ENCODE measurements around the gene TFF3.

TFF3 gene

DNA sequence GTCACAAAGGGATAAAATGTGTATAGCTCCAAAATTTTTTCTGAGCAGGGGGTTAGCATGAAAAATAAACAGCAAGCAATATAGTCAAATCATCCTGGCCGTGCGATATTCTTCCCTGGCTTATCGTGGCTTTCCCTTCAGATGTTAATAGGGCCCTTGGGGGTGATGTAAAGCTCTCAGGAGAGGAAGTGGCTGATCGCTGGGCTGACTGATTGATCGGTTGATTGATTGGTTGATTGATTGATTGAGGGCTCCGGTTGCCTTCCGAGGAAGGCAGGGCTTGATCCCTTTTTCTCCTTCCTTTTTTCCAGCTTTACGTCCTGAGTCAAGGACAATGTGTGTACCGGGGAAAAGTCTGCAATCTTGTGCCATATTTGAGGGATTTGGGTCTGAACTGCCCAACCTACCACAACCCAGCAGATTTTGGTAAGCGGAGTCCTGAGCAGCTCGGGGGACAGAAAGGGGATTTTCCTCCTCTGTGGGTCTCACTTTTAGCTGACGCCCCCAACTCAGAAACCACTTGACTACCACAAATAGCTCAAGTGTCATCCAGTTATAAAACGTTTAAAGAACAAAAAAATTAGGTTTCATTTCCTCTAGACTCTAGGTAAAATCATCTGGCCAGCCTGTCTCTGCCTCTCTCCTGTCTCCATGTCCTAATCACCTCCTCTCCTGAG is 29.5 kb downstream of the TFF3 start:
- no peak for DNase-seq

DNA sequence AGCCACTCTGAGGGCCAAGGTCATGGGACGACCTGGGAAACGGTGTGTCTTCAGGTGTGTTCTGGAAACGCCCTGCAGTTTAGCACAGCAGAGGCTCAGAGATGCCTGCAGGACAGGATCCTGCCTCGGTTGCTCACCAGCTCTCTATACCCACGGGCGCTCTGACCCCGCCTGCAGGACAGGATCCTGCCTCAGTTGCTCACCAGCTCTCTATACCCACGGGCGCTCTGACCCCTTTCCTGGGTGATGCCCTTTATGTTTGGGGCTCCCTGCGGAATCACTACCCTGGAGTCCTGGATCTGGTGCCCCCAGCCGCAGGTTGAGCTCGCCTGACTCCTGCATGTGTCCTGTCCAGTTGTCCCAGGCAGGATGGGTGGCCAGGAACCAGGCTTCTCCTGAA is 32.5 kb downstream of the TFF3 start:
- DNase-seq = no peak

DNA sequence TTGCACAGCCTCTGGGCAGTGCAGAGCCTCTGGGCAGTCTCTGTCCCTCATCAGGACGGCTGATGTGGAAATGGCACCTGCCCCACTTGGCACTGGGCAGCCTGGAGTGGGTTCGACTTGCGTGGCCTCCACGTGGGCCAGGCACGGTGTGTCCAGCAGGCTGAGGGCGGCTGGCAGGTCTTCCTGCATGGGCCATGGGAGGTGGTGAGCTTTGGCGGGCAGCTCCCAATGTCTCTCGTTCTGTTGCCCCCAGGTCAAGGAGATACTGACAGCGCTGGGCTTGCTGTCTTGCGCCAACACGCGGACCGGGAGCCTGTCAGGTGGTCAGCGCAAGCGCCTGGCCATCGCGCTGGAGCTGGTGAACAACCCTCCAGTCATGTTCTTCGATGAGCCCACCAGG is 33.2 kb downstream of the TFF3 start:
- DNase-seq = no peak

GRCh38 chr21:42281181-42281680 is 34.0 kb downstream of the TFF3 start:
- no peak for DNase-seq

DNA sequence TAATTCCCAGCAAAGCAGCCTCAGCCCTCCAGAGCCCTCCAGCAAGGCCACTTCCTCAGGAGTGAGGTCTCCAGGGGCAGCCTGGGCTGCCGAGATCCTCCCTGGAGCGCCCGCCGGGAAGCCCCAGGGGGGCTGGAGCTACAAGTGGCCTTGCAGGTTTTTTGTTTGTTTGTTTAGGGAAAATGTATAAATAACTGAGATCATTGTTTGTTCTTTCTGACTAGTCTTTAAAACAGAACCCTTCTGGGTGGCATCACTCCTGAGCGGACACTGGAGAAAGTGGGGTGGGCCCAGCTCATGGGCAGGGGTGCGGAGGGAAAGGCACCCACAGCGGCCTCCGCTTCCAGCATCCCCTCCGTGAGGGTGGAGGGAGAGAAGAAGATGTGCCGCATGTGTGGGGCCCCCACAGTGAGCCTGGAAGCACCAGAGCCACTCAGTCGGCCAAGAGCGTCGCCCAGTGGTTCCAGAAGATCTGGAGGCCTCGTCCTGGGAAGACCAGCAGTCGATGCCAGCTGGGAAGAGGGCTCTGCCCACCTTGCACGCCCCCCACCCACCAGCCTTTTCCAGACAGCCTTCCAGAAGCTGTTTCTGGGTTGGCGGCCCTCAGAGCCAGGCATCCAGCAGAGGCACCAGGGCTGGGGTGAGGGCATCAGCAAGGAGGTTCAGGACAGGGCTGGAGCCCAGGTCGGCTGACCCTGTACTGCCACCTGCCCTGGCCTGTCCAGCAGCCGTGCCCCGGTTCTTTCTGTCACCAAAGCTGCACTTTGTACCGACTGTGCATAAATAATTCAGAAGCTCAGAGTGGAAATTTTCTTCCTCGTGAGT is 34.6 kb downstream of the TFF3 start:
- no peak for DNase-seq

DNA sequence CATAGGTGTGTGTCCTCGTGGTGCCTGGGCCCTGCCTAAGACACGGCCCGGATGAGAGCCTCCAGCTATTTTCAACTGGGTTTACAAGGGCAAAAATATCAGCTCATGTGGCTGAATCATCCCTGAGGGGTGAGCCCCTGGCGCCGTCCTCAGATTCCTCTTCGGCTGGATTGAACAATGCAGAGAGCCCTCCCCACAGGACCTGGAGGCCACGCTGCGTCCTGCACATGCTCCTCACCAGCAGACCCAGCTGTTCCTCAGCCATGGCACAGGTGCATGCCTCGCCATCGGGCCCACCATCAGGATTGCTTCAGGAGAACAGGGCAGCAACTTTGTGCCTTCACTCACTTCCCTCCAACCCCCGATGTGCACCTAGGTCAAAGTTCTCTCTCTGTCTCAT is 35.3 kb downstream of the TFF3 start:
- no peak for DNase-seq

- DNase-seq = no peak
Observed at GRCh38 chr21:42279341-42279871, 35.8 kb downstream of the TFF3 start.

- DNase-seq = no peak
Observed at GRCh38 chr21:42278451-42279149, 36.6 kb downstream of the TFF3 start.

- DNase-seq = no peak
Observed at GRCh38 chr21:42277593-42277992, 37.6 kb downstream of the TFF3 start.

GRCh38 chr21:42276526-42277154 is 38.6 kb downstream of the TFF3 start:
- no peak for DNase-seq

- no peak for DNase-seq
Observed at GRCh38 chr21:42276076-42276475, 39.1 kb downstream of the TFF3 start.

GRCh38 chr21:42272984-42273600 is 42.1 kb downstream of the TFF3 start:
- DNase-seq = no peak

DNA sequence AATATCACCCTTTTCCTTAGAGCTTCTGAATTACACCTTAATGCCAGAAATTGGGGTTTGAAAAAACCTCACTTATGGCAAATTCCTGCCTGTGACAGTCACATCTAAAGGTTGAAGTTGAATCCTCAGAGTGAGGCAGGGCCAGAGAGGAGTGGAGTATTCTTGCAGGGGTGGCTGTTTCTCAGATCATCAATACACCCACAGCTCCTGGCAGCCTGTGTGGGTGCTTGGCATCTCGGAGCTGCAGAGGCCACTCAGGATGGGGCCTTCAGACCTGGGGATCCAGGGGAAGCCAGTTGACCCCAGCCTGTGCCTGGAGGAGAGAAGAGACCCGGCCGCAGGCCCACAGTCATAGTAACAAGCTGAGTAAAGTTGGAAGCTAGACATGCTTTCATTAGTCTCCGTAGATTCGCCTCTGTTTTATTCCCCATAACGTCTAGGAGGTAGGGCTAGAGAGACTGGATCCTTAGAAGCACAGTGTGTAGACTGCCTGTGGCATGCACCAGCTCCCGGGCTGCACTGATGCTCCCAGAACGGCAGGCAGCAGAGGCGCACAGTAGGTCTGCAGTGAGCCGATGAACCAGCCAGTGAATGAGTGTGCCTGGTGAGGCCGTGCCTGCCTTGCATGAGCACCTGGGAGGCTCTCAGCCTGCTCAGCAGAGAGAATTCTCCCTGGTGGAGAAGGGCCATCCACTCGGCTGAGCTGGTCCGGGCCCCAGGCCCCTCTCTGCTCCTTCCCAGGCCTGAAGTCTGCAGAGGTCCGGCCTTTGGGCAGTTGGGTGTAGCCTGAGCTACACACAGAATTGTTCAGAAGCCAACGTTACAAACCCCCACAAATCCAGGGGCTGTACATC is 42.9 kb downstream of the TFF3 start:
- DNase-seq = no peak

- no peak for DNase-seq
Observed at GRCh38 chr21:42271065-42271464, 44.1 kb downstream of the TFF3 start.

- DNase-seq = no peak
Observed at GRCh38 chr21:42269386-42269785, 45.8 kb downstream of the TFF3 start.

DNA sequence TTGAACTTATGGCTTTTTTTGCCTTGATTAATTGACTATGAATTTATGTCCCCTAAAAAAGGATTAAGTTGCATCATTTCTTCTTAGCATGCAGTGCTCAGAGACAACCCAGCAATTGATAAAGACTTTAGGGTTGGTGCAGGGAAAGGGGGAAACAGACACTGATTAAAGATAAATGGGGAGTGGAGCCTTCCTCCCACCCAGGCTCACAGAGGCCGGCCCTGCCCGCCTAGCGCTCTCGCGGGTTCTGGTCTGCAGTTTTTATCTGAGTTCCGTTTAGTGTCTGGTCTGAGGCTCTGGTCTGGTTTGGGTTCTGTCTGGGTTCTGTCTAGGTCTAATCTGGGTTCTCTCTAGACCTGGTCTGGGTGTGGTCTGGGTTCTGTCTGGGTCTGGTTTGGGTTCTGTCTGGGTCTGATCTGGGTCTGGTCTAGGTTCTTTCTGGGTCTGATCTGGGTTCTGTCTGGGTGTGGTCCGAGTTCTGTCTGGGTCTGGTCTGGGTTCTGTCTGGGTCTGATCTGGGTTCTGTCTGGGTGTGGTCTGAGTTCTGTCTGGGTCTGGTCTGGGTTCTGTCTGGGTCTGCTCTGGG is 48.1 kb downstream of the TFF3 start:
- DNase-seq = peak; percentile 6

DNA sequence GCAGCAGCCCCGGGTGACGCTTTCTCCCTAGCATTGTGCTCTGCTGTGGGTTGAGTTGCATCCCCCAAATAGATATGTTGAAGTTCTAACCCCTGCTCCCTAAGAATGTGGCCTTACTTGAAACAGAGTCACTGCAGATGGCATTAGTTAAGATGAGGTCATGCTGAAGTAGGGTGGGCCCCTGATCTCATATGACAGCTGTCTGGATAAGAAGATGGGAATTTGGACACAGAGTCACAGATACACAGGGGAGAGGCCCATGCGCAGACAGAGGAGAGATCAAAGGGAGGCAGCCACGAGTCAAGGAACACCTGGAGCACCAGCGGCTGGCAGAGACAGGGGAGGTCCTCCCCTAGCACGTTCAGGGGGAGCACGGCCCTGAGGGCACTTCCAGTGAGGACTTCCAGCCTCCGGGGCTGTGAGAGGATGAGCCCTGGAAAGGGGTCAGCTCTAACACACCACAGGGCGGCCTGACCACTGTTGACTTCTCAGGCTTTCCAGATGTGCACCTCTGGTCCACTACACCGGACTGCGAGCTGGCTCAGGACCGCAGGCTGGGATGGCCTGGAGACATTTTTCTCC is 49.9 kb downstream of the TFF3 start:
- DNase-seq = no peak

DNA sequence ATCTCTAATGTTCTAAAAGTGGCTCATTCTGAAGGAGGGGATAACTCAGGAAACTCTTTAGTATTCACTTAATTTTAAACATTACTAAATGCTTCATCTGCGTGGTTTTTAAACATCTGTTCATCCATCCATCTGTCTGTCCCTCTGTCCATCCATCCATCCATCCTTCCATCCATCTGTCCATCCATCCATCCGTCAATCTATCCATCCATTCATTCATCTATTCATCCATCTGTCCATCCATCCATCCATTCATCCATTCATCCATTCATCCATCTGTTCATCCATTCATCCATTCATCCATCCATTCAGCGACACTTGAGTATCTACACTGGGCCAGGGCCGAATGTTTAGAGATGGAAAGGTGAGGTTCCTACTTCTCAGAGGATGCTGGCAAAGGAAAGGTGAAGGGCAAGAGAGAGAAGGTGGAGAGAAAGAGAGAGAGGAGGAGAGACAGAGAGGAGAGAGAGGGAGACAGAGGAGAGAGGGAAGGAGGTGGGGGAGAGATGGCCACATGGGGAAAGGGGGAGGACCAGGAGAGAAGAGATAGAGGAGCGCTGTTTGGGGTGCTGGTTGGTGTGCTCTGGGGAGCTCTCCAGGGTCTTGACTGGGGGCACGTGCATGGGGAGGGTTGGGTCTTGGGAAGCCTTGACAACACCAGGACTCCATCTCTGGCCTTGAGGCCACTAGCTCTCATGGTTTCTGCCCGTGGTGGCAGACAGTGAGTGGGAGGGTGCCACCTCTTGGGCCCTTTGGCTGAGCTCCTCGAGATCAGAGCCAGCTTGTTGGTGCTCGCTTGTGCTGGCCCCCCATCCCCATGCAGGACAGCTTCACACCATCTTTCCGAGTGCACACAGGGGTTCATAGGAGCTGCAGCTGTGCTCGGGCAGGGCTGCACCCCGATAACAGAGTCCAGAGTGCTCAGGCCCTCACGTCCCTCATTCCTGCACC is 50.7 kb downstream of the TFF3 start:
- no peak for DNase-seq

DNA sequence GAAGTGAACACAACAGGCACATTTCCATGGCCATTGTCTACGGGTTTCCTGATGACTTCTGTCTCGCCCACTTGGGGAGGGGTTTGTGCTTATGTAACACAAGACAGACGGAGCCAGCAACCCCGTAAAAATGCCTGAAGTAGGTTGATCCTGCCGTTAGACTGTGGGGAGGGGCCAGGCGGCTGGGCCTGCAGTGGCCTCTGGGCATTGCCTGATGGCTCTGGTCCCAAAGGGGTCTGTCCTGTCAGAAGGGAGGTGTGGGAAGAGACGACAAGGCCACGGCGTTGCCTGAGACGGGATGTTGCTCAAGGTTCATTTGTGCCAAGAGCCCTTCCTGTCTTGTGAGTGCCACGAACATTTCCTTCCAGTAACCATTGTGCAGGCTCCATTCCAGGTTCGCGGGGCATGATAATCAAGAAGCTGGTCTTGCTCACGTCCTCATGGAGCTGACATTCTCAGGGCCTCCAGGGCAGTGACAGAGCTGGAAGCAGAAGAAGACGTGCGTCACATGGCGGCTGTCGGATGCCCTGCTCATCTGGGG is 51.5 kb downstream of the TFF3 start:
- no peak for DNase-seq
